ENCODE results near the gene MLLT1. TPM values are rescaled to one million over a fixed set of nuclear protein-coding genes. Genes with fewer than 3 reads are reported as not detected.
A peak's percentile ranks its signal among the peaks of the same experiment; 100 is the strongest.

MLLT1 gene
- total RNA-seq, 1 experiment from 2014 or later: 58.3 TPM

- CTCF ChIA-PET: interaction anchor here (0.8 kb wide), 1 partner anchor 11 kb away, joined by 4 read pairs; no protein-coding TSS in a partner anchor
- in situ Hi-C loops (cut with HindIII; ENCODE audit: low pct_unique_long_range_greater_than_20kb, low sequenced_read_pairs): no loop called here
Observed at GRCh38 chr19:6229951-6230712, 49.6 kb downstream of the MLLT1 start.

GRCh38 chr19:6229216-6229913 is 50.4 kb downstream of the MLLT1 start:
- Histone ChIP-seq H3K4me3 (ENCODE audit: low read depth in 2 of 2, low read length in 2 of 2) (no peak overlapping the region), H3K4me1 (ENCODE audit: control insufficient read depth, insufficient read depth, low read length) (no peaks in the 10 kb centered on the region), H3K27ac (ENCODE audit: low read length) (no peak overlapping the region), H3K9me3 (ENCODE audit: control insufficient read depth, insufficient read depth, low read depth, low read length) (no peaks in the 10 kb centered on the region), H3K27me3 (ENCODE audit: control insufficient read depth, insufficient read depth, low read length) (no peaks in the 10 kb centered on the region), H3K36me3 (ENCODE audit: control insufficient read depth, insufficient read depth, low read length) (no peaks in the 10 kb centered on the region)
- BruUV-seq (replicated peaks): TSS peak; percentile 71
- in situ Hi-C loops (cut with HindIII; ENCODE audit: low pct_unique_long_range_greater_than_20kb, low sequenced_read_pairs): no loop called here
- TF ChIP-seq, protein P1, sequence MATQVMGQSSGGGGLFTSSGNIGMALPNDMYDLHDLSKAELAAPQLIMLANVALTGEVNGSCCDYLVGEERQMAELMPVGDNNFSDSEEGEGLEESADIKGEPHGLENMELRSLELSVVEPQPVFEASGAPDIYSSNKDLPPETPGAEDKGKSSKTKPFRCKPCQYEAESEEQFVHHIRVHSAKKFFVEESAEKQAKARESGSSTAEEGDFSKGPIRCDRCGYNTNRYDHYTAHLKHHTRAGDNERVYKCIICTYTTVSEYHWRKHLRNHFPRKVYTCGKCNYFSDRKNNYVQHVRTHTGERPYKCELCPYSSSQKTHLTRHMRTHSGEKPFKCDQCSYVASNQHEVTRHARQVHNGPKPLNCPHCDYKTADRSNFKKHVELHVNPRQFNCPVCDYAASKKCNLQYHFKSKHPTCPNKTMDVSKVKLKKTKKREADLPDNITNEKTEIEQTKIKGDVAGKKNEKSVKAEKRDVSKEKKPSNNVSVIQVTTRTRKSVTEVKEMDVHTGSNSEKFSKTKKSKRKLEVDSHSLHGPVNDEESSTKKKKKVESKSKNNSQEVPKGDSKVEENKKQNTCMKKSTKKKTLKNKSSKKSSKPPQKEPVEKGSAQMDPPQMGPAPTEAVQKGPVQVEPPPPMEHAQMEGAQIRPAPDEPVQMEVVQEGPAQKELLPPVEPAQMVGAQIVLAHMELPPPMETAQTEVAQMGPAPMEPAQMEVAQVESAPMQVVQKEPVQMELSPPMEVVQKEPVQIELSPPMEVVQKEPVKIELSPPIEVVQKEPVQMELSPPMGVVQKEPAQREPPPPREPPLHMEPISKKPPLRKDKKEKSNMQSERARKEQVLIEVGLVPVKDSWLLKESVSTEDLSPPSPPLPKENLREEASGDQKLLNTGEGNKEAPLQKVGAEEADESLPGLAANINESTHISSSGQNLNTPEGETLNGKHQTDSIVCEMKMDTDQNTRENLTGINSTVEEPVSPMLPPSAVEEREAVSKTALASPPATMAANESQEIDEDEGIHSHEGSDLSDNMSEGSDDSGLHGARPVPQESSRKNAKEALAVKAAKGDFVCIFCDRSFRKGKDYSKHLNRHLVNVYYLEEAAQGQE (IDR thresholded peaks at IDR 0.05; ENCODE audit: insufficient read depth in 1 of 2, low read depth in 2 of 2, low read length in 1 of 2): no peak
- TF ChIP-seq CTCF (IDR thresholded peaks at IDR 0.05) (no peak), TCF7L2 (IDR thresholded peaks at IDR 0.05; ENCODE audit: low read depth, low read length) (no peak), POLR2AphosphoS5 (IDR thresholded peaks at IDR 0.05; ENCODE audit: low read depth, low read length) (no peak)
- intact Hi-C loops (cut with micrococcal nuclease; ENCODE audit: unreplicated experiment): no loop called here
- CTCF ChIA-PET: no interaction called here
- no peak for DNase-seq (ENCODE audit: low read depth, low spot score)
- POLR2A ChIA-PET: no interaction called here
- no peak for ATAC-seq

More at GRCh38 chr19:6229951-6230712, 49.6 kb downstream of the MLLT1 start:
- TF ChIP-seq, protein P1 (IDR thresholded peaks at IDR 0.05; ENCODE audit: insufficient read depth in 1 of 2, low read depth in 2 of 2, low read length in 1 of 2): no peak
- TF ChIP-seq TCF7L2 (IDR thresholded peaks at IDR 0.05; ENCODE audit: low read depth, low read length) (no peak), CTCF (IDR thresholded peaks at IDR 0.05) (no peak), SIN3A (IDR thresholded peaks at IDR 0.05; ENCODE audit: borderline replicate concordance, insufficient read depth, low read depth, low read length) (no peak), POLR2AphosphoS5 (IDR thresholded peaks at IDR 0.05; ENCODE audit: low read depth, low read length) (no peak)
- no peak overlapping the region for H3K27ac ChIP-seq (ENCODE audit: low read length)
- ATAC-seq: no peak
- DNase-seq (ENCODE audit: low read depth, low spot score): no peak
- intact Hi-C loops (cut with micrococcal nuclease; ENCODE audit: unreplicated experiment): no loop called here
- H3K4me3 ChIP-seq (ENCODE audit: low read depth in 2 of 2, low read length in 2 of 2): no peak overlapping the region
- no TSS peak for BruUV-seq (replicated peaks)
- POLR2A ChIA-PET: interaction anchor here (0.6 kb wide), 1 partner anchor 63 kb away, joined by 4 read pairs; no protein-coding TSS in a partner anchor
- no peaks in the 10 kb centered on the region for H3K27me3 ChIP-seq (ENCODE audit: control insufficient read depth, insufficient read depth, low read length)
- H3K4me1 ChIP-seq (ENCODE audit: control insufficient read depth, insufficient read depth, low read length): no peaks in the 10 kb centered on the region
- no peaks in the 10 kb centered on the region for H3K9me3 ChIP-seq (ENCODE audit: control insufficient read depth, insufficient read depth, low read depth, low read length)
- no peaks in the 10 kb centered on the region for H3K36me3 ChIP-seq (ENCODE audit: control insufficient read depth, insufficient read depth, low read length)

Data from Panc1 (cell line).